ENCODE measurements around the gene SLC2A4RG. TPM values are rescaled to one million over a fixed set of nuclear protein-coding genes. Genes with fewer than 3 reads are reported as not detected.

Gene SLC2A4RG
- total and polyA plus RNA-seq, 2 of the 13 experiments (the other 11 are each of a cell fraction or from before 2014, with no cell fraction given) = 91.4 to 95.9 TPM

- TF ChIP-seq NFKB2 (CRISPR knock-in tag; IDR thresholded peaks at IDR 0.05; ENCODE audit: borderline replicate concordance) = peak; percentile 48; the same call in 1 of the 2 replicates
- peak; percentile 41; the same call in 1 of the 2 replicates for TF ChIP-seq DRAP1 (CRISPR knock-in tag; IDR thresholded peaks at IDR 0.05)
- TF ChIP-seq PITX1 (CRISPR knock-in tag; IDR thresholded peaks at IDR 0.05) = peak; percentile 73
- TF ChIP-seq, protein P1, sequence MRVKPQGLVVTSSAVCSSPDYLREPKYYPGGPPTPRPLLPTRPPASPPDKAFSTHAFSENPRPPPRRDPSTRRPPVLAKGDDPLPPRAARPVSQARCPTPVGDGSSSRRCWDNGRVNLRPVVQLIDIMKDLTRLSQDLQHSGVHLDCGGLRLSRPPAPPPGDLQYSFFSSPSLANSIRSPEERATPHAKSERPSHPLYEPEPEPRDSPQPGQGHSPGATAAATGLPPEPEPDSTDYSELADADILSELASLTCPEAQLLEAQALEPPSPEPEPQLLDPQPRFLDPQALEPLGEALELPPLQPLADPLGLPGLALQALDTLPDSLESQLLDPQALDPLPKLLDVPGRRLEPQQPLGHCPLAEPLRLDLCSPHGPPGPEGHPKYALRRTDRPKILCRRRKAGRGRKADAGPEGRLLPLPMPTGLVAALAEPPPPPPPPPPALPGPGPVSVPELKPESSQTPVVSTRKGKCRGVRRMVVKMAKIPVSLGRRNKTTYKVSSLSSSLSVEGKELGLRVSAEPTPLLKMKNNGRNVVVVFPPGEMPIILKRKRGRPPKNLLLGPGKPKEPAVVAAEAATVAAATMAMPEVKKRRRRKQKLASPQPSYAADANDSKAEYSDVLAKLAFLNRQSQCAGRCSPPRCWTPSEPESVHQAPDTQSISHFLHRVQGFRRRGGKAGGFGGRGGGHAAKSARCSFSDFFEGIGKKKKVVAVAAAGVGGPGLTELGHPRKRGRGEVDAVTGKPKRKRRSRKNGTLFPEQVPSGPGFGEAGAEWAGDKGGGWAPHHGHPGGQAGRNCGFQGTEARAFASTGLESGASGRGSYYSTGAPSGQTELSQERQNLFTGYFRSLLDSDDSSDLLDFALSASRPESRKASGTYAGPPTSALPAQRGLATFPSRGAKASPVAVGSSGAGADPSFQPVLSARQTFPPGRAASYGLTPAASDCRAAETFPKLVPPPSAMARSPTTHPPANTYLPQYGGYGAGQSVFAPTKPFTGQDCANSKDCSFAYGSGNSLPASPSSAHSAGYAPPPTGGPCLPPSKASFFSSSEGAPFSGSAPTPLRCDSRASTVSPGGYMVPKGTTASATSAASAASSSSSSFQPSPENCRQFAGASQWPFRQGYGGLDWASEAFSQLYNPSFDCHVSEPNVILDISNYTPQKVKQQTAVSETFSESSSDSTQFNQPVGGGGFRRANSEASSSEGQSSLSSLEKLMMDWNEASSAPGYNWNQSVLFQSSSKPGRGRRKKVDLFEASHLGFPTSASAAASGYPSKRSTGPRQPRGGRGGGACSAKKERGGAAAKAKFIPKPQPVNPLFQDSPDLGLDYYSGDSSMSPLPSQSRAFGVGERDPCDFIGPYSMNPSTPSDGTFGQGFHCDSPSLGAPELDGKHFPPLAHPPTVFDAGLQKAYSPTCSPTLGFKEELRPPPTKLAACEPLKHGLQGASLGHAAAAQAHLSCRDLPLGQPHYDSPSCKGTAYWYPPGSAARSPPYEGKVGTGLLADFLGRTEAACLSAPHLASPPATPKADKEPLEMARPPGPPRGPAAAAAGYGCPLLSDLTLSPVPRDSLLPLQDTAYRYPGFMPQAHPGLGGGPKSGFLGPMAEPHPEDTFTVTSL (CRISPR knock-in tag; IDR thresholded peaks at IDR 0.05; ENCODE audit: borderline replicate concordance) = 0 out of 2 replicates have a peak, but pooled peaks have one; percentile 35
- TF ChIP-seq NR1H2 (CRISPR knock-in tag; IDR thresholded peaks at IDR 0.05; ENCODE audit: borderline replicate concordance, low read depth) = no peak
- no peak for TF ChIP-seq REL (CRISPR knock-in tag; conservative IDR thresholded peaks at IDR 0.05)
- TF ChIP-seq ZNF703 (CRISPR knock-in tag; IDR thresholded peaks at IDR 0.05; ENCODE audit: borderline replicate concordance) = no peak
- TF ChIP-seq, protein P2, sequence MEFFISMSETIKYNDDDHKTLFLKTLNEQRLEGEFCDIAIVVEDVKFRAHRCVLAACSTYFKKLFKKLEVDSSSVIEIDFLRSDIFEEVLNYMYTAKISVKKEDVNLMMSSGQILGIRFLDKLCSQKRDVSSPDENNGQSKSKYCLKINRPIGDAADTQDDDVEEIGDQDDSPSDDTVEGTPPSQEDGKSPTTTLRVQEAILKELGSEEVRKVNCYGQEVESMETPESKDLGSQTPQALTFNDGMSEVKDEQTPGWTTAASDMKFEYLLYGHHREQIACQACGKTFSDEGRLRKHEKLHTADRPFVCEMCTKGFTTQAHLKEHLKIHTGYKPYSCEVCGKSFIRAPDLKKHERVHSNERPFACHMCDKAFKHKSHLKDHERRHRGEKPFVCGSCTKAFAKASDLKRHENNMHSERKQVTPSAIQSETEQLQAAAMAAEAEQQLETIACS (CRISPR knock-in tag; IDR thresholded peaks at IDR 0.05) = no peak
- no peak for TF ChIP-seq AHR (CRISPR knock-in tag; IDR thresholded peaks at IDR 0.05)
- TF ChIP-seq SETDB1 (CRISPR knock-in tag; IDR thresholded peaks at IDR 0.05; ENCODE audit: borderline replicate concordance) = no peak
- TF ChIP-seq MZF1 (CRISPR knock-in tag; IDR thresholded peaks at IDR 0.05; ENCODE audit: borderline replicate concordance) = no peak
- TF ChIP-seq YEATS2 (CRISPR knock-in tag; IDR thresholded peaks at IDR 0.05; ENCODE audit: borderline replicate concordance) = no peak
- TF ChIP-seq PHF8 (CRISPR knock-in tag; IDR thresholded peaks at IDR 0.05) = peak; percentile 15; the same call in 1 of the 2 replicates
- TF ChIP-seq, protein P3, sequence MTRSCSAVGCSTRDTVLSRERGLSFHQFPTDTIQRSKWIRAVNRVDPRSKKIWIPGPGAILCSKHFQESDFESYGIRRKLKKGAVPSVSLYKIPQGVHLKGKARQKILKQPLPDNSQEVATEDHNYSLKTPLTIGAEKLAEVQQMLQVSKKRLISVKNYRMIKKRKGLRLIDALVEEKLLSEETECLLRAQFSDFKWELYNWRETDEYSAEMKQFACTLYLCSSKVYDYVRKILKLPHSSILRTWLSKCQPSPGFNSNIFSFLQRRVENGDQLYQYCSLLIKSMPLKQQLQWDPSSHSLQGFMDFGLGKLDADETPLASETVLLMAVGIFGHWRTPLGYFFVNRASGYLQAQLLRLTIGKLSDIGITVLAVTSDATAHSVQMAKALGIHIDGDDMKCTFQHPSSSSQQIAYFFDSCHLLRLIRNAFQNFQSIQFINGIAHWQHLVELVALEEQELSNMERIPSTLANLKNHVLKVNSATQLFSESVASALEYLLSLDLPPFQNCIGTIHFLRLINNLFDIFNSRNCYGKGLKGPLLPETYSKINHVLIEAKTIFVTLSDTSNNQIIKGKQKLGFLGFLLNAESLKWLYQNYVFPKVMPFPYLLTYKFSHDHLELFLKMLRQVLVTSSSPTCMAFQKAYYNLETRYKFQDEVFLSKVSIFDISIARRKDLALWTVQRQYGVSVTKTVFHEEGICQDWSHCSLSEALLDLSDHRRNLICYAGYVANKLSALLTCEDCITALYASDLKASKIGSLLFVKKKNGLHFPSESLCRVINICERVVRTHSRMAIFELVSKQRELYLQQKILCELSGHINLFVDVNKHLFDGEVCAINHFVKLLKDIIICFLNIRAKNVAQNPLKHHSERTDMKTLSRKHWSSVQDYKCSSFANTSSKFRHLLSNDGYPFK (CRISPR knock-in tag; IDR thresholded peaks at IDR 0.05; ENCODE audit: borderline replicate concordance) = peak; percentile 63
- TF ChIP-seq ZSCAN30 (CRISPR knock-in tag; IDR thresholded peaks at IDR 0.05) = no peak
- peak; percentile 39; the same call in 1 of the 2 replicates for TF ChIP-seq ZNF598 (CRISPR knock-in tag; IDR thresholded peaks at IDR 0.05; ENCODE audit: borderline replicate concordance)
These were observed 25.7 kb downstream of the SLC2A4RG start (continued) for GRCh38 chr20:63765082-63765873.

All from HepG2 (cell line).